ENCODE data around the gene DPP6.
"Not testable (repeated sequence)": the region's sequence is repeated elsewhere in the genome, so short reads cannot be mapped to it uniquely, and the experiment has no call there.

DPP6 gene

GRCh38 chr7:154640266-154640865, 588.2 kb downstream of the DPP6 start:
- no peak for DNase-seq

- DNase-seq: no peak
Observed at GRCh38 chr7:154640917-154641316, 588.7 kb downstream of the DPP6 start.

- DNase-seq: no peak
Observed at GRCh38 chr7:154644366-154644765, 592.2 kb downstream of the DPP6 start.

- no peak for DNase-seq
Observed at GRCh38 chr7:154646126-154647013, 594.2 kb downstream of the DPP6 start.

DNA sequence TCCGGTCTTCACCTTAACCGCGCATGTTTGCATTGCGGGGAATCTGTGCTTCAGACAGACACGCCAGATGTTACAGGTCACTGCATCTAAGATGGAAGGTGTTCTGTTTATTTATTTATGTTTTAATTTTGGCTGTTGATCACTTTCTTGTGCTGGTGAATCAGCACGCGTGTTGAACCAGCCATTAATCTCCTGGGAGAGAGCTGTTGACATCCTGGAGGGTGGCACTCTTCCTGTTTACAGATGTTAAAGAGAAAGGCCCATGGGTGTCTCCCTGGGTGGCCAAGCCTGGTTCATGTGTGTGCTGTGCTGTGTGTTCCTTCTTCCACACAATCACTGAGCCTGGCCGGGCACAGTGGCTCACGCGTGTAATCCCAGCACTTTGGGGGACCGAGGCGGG, 595.4 kb downstream of the DPP6 start:
- no peak for DNase-seq

DNA sequence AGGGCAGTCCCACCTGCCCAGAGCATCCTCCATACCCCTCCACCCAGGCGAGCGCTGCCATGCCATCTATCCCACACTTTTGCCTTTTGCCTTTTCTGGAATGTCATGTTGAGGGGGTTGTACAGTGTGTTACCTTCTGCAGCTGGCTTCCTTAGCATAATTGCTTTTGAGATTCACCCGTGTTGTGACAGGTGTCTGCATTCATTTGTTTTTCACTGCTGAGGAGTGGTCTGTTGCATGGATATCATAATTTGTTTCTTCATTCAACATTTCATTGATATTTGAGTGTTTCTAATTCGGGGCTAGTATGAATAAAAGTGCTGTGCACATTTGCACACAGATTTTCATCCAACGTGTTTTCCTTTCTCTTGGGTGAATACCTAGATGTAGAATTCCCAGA, 596.8 kb downstream of the DPP6 start:
- DNase-seq: no peak

- DNase-seq: no peak
Observed at GRCh38 chr7:154649434-154649833, 597.2 kb downstream of the DPP6 start.

DNA sequence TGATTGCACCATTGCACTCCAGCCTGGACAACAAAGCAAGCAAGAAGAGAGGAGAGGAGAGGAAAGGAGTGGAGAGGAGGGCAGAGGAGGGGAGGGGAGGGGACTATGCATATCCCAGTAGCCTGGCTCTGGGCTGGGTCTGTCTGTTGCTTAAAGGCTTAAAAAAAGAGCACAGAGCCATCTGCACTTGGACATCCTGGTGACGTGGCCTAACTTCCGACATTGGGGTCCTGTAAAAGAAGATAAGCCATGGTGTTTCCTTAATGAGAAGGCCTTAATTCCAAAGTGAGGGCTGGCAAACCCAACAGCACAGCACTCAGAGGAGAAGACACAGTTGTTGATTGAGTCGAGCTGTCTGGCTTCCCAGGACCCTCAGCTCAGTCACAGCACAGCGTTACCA, 598.1 kb downstream of the DPP6 start:
- no peak for DNase-seq

GRCh38 chr7:154651501-154651900, 599.3 kb downstream of the DPP6 start:
- no peak for DNase-seq

DNA sequence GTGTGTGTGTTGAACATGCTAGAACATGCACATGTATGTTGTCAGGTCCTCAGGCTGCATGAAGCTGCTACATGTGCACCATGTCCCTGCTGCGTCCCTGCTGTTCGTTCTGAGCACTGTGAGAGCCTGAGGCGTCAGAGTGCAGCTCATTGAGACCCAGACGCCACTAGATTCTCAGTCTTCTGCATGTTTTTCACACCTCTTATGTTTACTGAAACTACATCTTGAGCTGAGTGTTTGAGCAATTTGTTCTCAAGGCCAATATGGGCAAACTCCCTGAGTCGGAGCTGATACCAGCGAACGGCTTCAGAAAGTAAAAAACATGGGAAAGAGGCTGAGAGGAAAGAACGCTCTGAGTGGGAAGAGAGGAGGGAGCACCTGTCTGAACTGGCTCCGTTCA, 600.4 kb downstream of the DPP6 start:
- no peak for DNase-seq

DNA sequence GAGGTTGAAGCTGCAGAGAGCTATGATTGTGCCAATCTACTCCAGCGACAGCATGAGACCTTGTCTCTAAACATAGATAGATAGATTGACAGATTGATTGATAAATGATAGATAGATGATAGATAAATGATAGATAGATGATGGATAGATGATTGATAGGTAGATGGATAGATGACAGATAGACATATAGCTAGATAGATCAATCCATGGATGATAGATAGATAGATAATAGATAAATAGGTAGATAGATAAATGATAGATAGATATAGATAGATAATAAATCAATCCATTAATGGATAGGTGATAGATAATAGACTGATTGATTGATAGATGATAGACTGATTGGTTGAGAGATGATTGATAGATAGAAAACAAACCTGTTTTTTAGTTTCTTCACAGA, 601.1 kb downstream of the DPP6 start:
- DNase-seq: no peak

- no peak for DNase-seq
Observed at GRCh38 chr7:154656618-154657017, 604.4 kb downstream of the DPP6 start.

- DNase-seq: no peak
Observed at GRCh38 chr7:154666768-154667167, 614.6 kb downstream of the DPP6 start.

DNA sequence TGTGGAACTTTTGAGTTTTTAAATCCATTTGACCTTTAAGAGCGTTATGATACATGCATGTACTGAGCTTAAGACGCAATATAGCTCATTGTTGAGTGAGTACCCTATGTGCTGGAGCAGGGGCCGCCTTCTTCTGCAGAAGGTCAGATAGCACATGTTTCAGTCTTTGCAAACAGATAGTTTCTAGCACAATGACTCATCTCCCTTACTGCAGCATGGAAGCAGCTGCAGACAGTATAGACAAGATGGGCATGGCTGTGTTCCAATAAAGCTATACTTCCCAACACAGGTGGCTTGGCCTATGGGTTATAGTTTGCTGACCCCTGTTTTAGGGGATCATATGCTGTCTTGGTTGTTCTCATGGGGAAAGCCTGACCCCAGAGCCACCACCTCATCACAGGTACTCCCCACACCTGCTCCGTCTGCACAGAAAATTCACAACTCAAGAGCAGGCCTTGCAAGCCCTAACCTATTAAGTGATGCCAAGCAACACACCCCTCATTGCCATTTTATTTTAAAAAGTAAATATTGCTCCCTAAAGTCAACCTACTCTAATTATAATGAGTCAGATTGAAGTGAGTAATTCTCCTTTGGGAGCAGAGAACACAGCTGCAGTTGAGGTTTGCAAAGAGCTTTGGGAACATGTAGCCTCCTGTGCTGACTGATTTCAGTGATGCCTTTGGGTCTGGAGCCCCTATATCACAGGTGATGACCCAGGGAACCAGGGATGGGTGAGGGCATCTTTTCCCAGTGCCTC, 620.6 kb downstream of the DPP6 start:
- DNase-seq: no peak

- DNase-seq: no peak
Observed at GRCh38 chr7:154674191-154674590, 622.0 kb downstream of the DPP6 start.

GRCh38 chr7:154675560-154675959, 623.4 kb downstream of the DPP6 start:
- no peak for DNase-seq

DNA sequence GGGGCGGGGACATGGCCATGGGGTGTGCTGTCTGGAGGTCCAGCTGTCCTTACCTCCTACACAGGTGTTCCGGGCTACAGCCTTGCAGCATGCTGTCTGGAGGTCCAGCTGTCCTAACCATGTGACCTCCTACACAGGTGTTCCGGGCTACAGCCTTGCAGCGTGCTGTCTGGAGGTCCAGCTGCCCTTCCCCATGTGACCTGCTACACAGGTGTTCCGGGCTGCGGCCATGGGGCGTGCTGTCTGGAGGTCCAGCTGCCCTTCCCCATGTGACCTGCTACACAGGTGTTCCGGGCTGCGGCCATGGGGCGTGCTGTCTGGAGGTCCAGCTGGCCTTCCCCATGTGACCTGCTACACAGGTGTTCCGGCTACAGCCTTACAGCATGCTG, 623.8 kb downstream of the DPP6 start:
- not testable (repeated sequence) for DNase-seq

DNA sequence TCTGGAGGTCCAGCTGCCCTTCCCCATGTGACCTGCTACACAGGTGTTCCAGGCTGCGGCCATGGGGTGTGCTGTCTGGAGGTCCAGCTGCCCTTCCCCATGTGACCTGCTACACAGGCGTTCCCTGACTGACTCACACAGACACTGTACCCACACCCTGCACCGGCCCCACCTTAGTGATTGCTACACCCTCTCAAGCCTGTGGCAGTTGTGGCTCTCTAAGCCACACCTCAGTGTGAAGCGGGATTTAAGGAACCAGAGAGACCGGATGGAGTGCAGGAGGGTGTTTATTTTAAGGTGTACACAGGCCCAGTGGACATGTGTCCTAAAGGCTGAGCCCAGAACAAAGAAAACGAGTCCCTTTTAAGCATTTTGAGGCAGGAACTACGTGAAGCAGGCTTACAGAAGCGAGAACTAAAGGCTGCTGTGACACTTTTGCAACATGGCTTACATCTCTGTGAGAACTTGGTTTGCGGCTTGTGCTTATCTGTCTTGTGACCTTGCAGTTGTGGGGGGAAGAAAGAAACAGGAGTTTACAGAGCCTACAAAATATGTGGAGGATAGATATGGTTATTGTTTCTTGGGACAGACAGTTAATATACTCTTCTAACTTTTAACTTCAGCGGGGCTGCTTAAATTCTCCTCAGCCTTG, 624.4 kb downstream of the DPP6 start:
- DNase-seq: no peak

DNA sequence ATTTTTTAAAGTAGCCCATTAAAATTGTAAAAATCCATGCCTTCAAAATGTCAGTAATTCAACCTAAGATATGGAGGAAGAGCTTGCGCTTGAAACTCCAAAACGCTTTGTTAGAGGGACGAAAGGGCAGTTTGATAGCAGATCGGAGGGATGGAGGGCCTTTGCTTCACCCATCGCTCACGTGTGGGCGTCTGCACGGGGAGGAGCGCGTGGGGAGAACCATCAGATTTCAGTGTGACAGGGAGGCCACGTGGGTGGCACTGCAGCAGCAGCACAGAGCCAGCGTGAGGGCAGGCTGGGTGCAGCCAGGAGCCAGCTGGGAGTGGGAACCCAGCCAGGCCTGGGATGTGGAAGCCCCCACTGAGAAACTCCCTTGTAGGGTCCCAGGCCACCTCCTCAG, 625.3 kb downstream of the DPP6 start:
- DNase-seq: no peak

DNA sequence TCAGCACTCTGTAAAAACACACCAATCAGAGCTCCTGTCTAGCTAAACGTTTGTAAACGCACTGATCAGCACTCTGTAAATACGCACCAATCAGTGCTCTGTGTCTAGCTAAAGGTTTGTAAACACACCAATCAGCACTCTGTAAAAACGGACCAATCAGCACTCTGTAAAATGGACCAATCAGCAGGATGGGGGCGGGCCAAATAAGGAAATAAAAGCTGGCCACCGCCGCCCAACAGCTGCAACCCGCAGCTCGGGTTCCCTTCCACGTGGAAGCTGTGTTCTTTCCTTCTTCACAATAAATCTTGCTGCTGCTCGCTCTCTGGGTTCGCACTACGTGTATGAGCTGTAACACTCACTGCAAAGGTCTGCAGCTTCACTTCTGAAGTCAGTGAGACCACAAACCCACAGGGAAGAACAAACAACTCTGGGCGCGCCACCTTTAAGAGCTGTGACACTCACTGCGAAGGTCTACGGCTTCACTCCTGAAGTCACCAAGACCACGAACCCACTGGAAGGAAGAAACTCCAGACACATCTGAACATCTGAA, 625.9 kb downstream of the DPP6 start:
- DNase-seq: not testable (repeated sequence)

DNA sequence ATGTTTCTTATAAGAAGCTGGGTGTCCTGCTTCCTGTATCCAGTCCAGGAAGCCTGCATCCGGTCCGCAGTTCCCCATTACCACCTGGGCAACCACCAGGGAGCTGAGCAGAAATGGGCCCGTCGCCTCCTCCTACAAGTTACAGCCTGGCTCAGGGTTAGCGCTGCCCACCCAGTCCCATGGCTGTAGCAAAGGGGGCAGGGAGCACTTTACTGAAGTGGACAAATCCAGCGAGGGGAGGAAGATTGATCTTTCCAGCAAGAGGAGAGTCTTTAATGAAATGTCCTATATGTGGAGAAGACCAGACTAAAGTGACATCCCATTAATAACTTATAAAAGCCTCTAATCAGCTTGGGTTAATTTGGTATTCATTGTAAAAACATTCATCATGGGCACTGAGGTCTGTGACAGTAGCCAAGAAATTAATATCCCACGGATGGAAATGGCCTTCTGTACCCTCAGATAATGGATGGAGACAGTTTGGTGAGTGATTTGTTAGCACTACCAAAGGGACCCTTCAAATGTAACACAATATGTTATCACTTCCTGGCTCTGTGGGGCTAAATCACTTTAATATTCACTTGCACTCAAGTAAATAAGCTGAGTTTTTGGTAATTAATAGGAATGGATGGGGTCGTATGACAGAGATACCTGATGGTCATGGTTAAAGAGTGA, 627.3 kb downstream of the DPP6 start:
- DNase-seq: no peak

DNA sequence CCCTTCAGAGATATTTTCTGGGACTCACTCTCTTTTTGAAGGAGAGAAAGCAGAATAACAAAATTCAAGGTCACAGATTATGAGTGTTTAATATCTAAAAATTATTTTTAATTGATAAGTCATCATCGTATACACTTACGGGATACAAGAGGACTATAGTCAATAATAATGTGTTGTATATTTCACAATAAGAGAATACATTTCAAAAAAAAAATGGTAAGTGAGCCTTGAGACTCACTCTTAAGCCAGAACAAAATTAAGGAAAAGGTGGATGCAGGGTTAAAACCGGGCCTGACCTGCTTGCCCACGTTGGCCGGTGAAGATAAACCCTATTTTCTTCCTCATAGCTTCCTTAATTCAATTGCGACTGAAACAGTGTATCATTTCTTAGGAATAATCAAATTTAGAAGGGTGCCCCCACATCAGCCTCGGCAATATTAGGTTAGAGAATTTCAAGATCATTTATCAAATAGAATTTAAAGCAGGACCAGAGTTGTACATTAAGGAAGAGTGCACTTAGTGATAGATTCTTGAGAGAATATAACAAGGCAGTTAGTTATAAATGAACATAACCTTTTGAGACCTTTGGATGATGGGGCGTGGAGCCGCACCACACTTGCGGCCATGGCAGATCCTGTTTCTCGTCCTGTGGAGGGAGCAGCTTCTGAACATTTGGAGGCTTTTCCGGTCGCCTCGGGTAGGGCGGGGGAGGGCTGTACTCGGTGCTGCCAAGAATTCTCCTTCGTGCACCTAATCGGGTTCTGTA, 628.9 kb downstream of the DPP6 start:
- no peak for DNase-seq

Measured in right forelimb (tissue), 1 donor.